HG02943 (cell line): ENCODE measurements around the gene FLNB.
"Not testable (repeated sequence)": the region's sequence is repeated elsewhere in the genome, so short reads cannot be mapped to it uniquely, and the experiment has no call there.

ENCODE experiments used
- ATAC-seq: cut with Tn5 transposase; IDR thresholded peaks from one replicate; pipeline ENCODE4 v1.9.1; 2021; ENCODE audit warnings: mild to moderate bottlenecking, low read depth, moderate library complexity; ENCODE audit not compliant: unreplicated experiment

FLNB gene

DNA sequence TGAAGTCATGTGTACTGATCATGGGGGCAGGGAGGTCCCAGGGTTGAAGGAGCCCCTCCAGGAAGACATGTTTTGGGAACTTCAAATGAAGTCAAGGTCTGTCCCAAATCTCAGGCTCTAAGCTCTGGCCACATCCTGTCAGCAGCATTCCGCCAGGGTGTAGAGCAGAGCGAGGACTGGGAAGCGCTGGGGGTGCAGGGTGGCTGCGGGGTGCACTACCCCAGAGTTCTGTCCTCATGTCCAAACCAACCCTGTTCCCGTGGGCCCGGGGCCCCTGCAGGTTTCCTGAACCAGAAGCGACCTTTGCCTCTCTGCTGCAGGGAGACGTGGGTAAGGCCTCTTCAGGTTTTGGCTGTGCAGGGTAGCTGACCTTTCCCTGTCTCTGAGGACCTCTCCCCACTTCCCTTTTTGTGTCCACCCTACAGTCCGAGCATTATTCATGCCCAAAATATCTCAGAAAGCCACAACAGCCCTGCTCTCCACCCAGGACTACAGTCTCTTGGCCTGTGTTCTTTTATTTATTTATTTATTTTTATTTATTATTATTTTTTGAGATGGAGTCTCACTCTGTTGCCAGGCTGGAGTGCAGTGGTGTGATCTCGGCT, 26.6 kb upstream of the FLNB start:
- ATAC-seq, result no peak

GRCh38 chr3:57982561-57983243, 25.5 kb upstream of the FLNB start:
- ATAC-seq, result no peak

DNA sequence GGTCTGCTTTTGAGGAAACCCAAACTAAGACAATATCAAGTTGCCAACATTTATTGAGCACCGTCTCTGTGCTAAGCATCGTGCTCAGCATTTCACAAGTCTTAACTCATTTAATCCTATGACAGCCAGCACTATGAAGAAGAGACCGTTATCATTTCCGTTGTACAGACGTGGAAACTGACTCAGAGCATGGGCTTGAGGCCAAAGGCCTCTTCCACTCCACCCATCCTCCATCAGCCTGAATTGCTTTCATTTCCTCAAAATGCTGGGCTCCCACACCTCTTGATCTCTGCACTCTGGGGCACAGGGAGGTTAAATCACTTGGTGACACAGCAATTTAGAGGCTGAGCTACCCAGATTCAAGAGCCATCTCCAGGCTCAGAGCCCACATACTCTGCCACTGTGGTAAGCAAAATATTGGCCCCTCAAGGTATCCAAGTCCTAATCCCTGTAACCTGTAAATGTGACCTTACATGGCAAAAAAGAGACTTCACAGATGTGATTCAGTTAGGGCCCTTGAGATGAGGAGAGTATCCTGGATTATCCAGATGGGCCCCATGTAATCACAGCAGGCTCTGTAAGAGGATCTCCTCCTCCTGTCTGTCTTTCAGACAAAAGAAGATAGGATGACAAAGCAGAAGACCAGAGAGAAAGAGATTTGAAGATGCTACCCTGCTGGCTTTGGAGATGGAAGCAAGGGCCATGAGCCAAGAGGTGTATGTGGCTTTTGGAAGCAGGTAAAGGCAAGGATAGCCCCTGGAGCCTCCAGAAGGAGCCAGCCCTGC, 24.3 kb upstream of the FLNB start:
- ATAC-seq, result peak; percentile 98

GRCh38 chr3:57985176-57985983, 22.8 kb upstream of the FLNB start:
- no peak for ATAC-seq

GRCh38 chr3:57985984-57986246, 22.3 kb upstream of the FLNB start:
- ATAC-seq, result no peak

DNA sequence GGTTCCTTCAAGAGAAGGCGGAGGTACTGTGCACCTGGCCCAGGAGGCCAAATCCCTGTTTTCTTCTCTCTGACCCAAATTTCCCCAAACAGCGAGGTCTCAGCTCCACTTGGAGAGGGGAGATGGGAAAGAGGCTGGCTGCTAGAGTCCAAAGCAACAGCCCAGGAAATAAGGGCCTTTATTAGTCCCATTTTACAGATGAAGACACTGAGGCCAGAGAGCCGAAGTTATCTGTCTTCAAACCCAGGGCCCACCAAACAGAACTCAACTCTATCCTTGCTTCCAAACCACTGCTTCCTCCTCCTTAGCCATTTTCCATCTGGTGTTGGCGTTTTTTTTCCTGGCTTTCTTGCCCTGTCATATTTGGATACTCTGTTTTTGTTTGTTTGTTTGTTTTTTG, 22.0 kb upstream of the FLNB start:
- no peak for ATAC-seq

DNA sequence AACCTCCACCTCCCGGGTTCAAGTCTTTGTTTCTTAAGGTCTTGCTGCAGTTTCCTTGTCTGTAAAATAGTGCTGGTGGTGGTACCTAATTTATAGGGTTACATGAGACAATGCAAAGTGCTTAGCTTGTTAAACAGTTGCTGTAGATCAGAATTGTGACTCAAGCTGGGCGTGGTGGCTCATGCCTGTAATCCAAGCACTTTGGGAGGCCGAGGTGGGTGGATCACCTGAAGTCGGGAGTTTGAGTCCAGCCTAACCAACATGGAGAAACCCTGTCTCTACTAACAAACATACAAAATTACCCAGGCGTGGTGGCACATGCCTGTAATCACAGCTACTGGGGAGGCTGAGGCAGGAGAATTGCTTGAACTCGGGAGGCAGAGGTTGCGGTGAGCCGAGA, 19.0 kb upstream of the FLNB start:
- not testable (repeated sequence) for ATAC-seq

DNA sequence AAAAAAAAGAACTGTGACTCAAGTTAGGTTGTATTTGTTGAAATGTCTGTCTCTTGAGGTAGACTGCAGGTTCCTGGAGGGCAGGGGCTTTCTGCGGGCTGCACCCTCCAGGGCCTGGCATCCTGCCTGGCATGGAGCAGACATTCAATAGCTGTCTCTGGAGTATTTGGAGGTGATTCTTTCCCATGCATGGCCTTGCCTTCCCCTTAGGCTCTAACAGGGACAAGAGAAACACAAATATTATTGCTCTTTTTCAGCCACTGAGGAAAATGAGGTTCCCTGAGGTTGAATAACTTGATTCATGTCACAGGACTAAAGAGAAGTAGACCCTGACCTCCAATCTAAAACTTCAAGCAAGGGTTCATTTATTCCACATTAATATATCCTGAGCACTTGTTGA, 18.6 kb upstream of the FLNB start:
- no peak for ATAC-seq

- ATAC-seq, result no peak
These were observed 15.6 kb upstream of the FLNB start for GRCh38 chr3:57992452-57993213.

DNA sequence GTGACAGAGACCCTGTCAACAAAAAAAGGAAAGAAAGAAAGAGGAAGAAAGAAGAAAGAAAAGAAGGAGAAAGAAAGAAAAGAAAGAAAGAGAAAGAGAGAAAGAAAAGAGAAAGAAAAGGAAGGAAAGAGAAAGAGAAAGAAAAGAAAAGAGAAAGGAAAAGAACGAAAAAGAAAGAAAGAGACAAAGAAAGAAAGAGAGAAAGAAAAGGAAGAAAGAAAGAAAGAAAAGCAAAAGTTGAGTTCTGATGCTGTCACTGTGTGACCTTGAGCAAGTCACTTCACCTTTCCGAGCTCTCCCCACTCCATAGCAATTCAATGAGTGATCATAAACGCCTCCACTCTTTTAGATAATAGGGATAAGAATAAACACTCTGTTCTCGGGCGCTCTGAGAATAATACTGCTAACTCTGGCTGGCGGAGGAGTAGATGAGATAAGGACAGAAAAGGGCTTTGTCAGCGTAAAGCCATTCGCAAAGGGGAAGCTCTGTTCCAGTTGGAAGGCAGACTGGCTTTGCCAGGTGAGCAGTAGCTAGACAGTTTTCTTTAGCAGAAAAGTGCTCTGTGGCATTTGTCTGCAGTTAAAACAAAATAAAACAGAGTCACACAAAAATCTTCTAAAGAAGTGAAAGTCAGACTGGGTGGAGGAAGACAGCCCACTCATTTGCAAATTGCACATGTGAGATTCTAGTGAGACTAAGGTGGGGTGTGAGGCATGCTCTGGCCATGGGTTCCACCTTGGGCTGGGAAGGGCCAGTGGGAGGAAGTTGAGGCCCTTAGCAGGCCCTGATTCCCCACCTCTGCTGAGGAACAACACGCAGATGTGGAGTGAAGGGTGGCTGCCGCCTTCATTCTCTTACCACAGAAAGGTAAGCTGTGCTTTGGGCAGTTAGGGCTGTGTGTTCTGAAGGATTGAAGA, 9.6 kb upstream of the FLNB start:
- no peak for ATAC-seq

- ATAC-seq, result no peak
These were observed 8.7 kb upstream of the FLNB start for GRCh38 chr3:57999417-58000115.

DNA sequence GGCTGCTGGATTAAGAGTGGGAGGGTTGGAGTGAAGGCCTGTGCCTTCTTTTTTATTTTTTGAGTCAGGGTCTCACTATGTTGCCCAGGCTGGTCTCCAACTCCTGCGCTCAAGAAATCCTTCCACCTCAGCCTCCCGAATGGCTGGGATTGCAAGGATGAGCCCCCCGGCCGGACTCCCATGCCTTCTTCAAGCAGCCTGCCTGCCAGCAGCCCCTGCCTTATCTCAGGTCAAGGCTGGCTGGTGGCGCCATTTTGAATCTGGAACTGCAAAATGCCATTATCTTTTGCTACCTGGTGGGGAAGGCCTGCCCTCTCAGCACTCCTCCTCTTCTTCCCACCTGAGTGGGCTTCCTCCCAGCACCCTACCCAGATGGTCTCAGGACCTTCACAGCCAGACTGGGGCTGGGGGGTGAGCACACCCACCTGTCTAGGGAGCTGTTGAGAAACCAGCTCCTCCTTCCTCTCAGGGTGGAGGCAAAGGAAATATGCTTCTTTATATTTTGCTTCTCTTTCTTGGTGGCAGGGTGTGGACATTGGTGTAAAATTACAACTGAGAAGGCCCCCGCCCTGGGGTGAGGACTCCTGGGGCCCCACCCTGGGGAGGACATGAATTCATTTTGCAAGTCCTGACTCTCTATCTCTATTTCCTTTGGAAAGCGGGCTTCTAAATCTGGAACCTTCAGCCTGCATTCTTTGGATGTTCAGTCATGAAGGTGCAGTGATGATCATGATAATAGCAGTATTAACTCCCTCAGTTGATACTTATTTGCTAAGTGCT, 7.7 kb upstream of the FLNB start:
- ATAC-seq, result no peak

DNA sequence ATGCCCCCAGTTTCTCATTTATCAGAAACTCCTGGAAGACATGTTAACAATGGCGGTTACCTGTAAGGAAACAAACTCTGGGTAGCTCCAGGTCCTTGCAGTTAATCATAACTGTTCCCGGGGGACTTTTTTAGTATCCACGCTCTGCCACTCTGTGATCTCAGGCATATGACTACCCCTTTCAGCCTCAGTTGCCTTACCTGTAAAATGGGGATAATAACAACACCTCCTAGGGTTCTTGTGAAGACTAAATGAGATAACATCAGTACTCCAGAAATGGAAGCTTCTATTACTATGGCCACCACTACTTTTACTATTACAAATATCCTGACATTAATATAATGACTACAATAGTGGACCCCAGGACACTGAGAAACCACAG, 7.1 kb upstream of the FLNB start:
- ATAC-seq, result no peak

DNA sequence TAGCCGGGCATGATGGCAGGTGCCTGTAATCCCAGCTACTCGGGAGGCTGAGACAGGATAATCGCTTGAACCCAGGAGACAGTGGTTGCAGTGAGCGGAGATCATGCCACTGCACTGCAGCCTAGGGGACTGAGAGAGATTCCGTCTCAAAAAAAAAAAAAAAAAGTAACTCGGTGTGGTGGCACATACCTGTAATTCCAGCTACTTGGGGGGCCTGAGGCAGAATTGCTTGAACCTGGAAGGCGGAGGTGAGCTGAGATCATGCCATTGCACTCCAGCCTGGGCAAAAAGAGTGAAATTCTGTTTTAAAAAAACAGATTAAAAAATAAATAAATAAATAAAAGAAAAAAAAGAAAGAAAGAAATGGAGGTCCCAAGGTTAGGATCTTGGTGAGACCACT, 6.2 kb upstream of the FLNB start:
- no peak for ATAC-seq

DNA sequence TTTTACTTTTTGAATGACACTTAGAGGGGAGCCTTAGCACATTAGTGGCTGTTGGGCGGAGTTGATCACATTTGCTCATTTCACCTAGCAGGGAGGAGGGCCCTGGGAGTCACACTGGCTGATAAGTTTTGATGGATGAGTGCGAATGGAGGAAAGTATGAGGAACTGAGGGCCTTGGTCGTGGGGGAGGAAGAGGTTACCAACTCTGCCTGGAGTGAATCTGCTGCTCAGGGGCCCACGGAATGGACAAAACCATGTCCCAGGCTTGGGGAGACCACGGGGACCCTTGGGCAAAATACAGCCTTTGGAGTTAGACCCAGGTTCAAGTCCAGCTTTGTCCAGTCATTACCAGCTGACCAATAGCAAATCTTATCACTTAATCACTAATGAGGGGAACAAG, 5.1 kb upstream of the FLNB start:
- no peak for ATAC-seq

DNA sequence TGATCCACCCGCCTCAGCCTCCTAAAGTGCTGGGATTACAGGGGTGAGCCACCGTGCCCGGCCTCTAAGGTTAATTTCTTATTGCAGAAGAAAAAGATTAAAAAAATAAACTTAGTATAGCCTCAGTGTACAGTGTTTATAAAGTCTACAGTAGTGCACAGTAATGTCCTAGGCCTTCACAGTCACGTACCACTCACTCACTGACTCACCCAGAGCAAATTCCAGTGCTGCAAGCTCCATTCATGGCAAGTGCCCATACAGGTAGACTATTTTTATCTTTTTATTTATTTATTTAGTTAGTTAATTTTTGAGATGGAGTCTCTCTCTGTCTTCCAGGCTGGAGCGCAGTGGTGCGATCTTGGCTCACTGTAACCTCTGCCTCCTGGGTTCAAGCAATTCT, 3.2 kb upstream of the FLNB start:
- ATAC-seq, result no peak

GRCh38 chr3:58005669-58006068, 2.6 kb upstream of the FLNB start:
- ATAC-seq, result no peak

DNA sequence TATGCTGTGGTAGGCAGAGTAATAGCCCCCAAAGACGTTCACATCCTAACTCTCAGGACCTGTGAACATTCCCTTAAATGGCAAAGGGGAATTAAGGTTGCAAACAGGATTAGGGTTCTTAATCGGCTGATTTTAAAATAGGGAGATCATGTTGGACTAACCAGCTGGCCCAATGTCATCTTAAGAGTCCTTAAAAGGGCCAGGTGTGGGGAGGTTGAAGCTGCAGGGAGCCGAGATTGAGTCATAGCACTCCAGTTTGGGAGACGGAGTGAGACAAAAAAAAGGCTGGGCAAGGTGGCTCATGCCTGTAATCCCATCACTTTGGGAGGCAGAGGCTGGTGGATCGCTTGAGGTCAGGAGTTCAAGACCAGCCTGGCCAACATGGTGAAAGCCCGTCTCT, 1.6 kb upstream of the FLNB start:
- ATAC-seq, result no peak
